Embryonic facial prominence (tissue), 1 donor: Measurements from ENCODE around the gene KCNT2.
"Not testable (repeated sequence)": the region's sequence is repeated elsewhere in the genome, so short reads cannot be mapped to it uniquely, and the experiment has no call there.

Experiments
- DNase-seq: peaks from one replicate; pipeline ENCODE4 v3.0.0-alpha.2; 2016; ENCODE audit errors: extremely low spot score

KCNT2 gene

GRCh38 chr1:196323869-196324268 lies 284.4 kb downstream of the KCNT2 start:
- no peak for DNase-seq

GRCh38 chr1:196319301-196319700 lies 288.9 kb downstream of the KCNT2 start:
- DNase-seq: no peak

- DNase-seq: peak; percentile 45
Observed at GRCh38 chr1:196317535-196318522, 290.4 kb downstream of the KCNT2 start.

GRCh38 chr1:196312739-196313138 lies 295.5 kb downstream of the KCNT2 start:
- no peak for DNase-seq

- DNase-seq: peak; percentile 45
Observed at GRCh38 chr1:196309386-196309785, 298.9 kb downstream of the KCNT2 start.

- DNase-seq: no peak
Observed at GRCh38 chr1:196308176-196308575, 300.1 kb downstream of the KCNT2 start.

- DNase-seq: no peak
Observed at GRCh38 chr1:196306421-196306820, 301.8 kb downstream of the KCNT2 start.

GRCh38 chr1:196305216-196305615 lies 303.0 kb downstream of the KCNT2 start:
- no peak for DNase-seq

- no peak for DNase-seq
Observed at GRCh38 chr1:196302981-196303380, 305.3 kb downstream of the KCNT2 start.

- no peak for DNase-seq
Observed at GRCh38 chr1:196302420-196302819, 305.8 kb downstream of the KCNT2 start.

GRCh38 chr1:196295766-196296165 lies 312.5 kb downstream of the KCNT2 start:
- DNase-seq: no peak

- no peak for DNase-seq
Observed at GRCh38 chr1:196278816-196279215, 329.4 kb downstream of the KCNT2 start.

- no peak for DNase-seq
Observed at GRCh38 chr1:196277860-196278259, 330.4 kb downstream of the KCNT2 start.

- no peak for DNase-seq
Observed at GRCh38 chr1:196271212-196271947, 336.9 kb downstream of the KCNT2 start.

GRCh38 chr1:196263086-196263485 lies 345.2 kb downstream of the KCNT2 start:
- DNase-seq: not testable (repeated sequence)

GRCh38 chr1:196260270-196260669 lies 348.0 kb downstream of the KCNT2 start:
- no peak for DNase-seq

- no peak for DNase-seq
Observed at GRCh38 chr1:196259316-196259715, 348.9 kb downstream of the KCNT2 start.

GRCh38 chr1:196255762-196256161 lies 352.5 kb downstream of the KCNT2 start:
- no peak for DNase-seq

GRCh38 chr1:196229546-196229945 lies 378.7 kb downstream of the KCNT2 start:
- DNase-seq: no peak

- no peak for DNase-seq
Observed at GRCh38 chr1:196214866-196215265, 393.4 kb downstream of the KCNT2 start.

- no peak for DNase-seq
Observed at GRCh38 chr1:196209983-196210382, 398.3 kb downstream of the KCNT2 start.

GRCh38 chr1:196209265-196209664 lies 399.0 kb downstream of the KCNT2 start:
- DNase-seq: no peak
